ENCODE measurements around the gene NGLY1.

DNA sequence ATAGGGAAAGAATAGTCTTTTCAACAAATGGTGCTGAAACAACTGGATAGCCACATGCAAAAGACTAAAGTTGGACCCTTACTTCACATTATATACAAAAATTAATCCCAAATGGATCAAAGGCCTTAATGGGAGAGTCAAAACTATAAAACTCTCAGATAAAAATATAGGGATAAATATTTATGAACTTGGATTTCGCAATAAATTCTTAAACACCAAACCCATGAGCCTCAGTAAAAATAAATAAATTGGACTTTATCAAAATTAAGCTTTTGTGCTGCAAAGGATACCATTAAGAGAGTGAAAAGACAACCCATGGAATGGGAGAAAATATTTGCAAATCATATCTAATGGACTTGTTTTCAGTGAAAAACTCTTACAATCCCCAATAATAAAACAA, 99.8 kb downstream of the NGLY1 start:
- TF ChIP-seq, protein P1, sequence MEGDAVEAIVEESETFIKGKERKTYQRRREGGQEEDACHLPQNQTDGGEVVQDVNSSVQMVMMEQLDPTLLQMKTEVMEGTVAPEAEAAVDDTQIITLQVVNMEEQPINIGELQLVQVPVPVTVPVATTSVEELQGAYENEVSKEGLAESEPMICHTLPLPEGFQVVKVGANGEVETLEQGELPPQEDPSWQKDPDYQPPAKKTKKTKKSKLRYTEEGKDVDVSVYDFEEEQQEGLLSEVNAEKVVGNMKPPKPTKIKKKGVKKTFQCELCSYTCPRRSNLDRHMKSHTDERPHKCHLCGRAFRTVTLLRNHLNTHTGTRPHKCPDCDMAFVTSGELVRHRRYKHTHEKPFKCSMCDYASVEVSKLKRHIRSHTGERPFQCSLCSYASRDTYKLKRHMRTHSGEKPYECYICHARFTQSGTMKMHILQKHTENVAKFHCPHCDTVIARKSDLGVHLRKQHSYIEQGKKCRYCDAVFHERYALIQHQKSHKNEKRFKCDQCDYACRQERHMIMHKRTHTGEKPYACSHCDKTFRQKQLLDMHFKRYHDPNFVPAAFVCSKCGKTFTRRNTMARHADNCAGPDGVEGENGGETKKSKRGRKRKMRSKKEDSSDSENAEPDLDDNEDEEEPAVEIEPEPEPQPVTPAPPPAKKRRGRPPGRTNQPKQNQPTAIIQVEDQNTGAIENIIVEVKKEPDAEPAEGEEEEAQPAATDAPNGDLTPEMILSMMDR (IDR thresholded peaks at IDR 0.05; ENCODE audit: insufficient read depth, low read depth, low read length) = no peak
- TF ChIP-seq EZH2 (IDR thresholded peaks at IDR 0.05; ENCODE audit: insufficient read depth, low read length) = no peak

Measured in astrocyte (in vitro differentiated cells and primary cell).